ENCODE data around the gene ROR1.

The ROR1 gene

DNA sequence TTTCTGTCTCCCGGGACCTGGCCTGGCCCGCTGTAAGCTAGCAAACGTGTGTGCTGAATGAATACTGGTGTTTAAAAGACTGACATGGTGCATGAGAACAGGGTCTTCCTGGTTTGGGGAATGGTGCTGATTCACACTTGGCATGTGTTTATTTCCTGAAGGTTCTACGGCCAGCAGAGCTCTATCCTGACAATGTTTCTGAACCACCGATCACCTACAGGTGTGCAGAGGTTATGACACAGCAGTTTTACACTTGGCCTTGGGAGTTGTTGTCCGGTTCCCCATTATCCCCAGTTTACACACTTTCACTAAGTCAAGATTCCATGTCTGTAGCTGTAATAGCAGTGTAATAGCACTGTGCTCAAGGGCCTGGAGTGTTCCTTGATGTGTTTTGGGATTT is 127.3 kb downstream of the ROR1 start:
- Histone ChIP-seq H2AFZ (ENCODE audit: low read length) (no peak overlapping the region), H3K36me3 (replicated peaks; ENCODE audit: insufficient read depth, low read length) (no peaks in the 10 kb centered on the region), H3K4me1 (ENCODE audit: low read length) (no peaks in the 10 kb centered on the region), H3K9ac (ENCODE audit: low read length) (no peak overlapping the region), H3K9me2 (replicated peaks; ENCODE audit: insufficient read depth, low read length) (no peaks in the 10 kb centered on the region), H3K4me3 (ENCODE audit: low read length) (no peak overlapping the region), H3F3A (ENCODE audit: insufficient read depth, low read length) (no peaks in the 10 kb centered on the region), H3K9me3 (replicated peaks; ENCODE audit: insufficient read depth, low read length) (no peaks in the 10 kb centered on the region), H3K27ac (ENCODE audit: low read length) (no peak overlapping the region), H3K79me2 (ENCODE audit: low read length) (no peaks in the 10 kb centered on the region), H3K27me3 (replicated peaks; ENCODE audit: insufficient read depth, low read length) (no peaks in the 10 kb centered on the region), H3K4me2 (ENCODE audit: low read depth, low read length) (no peak overlapping the region), H4K20me1 (ENCODE audit: insufficient read depth, low read length) (no peaks in the 10 kb centered on the region)
- TF ChIP-seq, protein P1, sequence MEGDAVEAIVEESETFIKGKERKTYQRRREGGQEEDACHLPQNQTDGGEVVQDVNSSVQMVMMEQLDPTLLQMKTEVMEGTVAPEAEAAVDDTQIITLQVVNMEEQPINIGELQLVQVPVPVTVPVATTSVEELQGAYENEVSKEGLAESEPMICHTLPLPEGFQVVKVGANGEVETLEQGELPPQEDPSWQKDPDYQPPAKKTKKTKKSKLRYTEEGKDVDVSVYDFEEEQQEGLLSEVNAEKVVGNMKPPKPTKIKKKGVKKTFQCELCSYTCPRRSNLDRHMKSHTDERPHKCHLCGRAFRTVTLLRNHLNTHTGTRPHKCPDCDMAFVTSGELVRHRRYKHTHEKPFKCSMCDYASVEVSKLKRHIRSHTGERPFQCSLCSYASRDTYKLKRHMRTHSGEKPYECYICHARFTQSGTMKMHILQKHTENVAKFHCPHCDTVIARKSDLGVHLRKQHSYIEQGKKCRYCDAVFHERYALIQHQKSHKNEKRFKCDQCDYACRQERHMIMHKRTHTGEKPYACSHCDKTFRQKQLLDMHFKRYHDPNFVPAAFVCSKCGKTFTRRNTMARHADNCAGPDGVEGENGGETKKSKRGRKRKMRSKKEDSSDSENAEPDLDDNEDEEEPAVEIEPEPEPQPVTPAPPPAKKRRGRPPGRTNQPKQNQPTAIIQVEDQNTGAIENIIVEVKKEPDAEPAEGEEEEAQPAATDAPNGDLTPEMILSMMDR (IDR thresholded peaks at IDR 0.05; ENCODE audit: low read length): no peak
- no peak for TF ChIP-seq EZH2 (optimal IDR thresholded peaks at IDR 0.05; ENCODE audit: low read depth, low read length)
- TF ChIP-seq EZH2phosphoT487 (IDR thresholded peaks at IDR 0.05; ENCODE audit: low read length): no peak
- DNase-seq: no peak

DNA sequence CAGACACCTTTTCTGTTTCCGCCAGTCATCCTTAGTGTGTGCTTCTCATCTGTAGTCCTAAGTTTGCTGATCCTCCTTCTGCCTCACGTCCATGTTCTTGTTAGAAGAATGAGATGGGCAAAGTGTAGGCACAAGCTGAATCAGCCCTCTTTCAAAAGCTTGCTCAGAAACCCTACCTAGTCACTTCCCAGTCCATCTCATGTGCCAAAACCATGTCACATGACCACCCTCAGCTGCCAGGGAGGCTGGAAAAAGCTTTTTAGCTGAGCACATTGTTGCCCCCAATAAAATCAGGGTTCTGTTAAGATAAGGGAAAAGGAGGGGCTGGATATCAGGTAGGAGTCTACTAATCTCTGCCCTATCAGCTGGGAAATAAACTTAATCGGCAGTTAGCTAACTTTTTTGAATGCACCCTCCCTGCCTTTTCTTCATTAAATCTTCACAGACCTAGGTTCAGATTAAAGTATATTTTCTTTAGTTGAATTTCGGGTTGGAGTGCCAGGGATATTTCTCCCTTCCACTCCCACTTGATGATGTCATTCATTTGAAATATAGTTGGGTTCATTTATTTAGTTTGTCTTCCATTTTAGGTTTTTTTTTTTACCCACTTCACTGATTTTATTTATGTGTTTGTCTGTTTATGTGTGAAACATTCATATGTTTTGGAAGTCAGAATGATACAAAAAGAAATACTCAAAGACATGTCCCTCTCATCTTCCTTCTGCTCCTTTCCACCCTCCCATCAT is 129.2 kb downstream of the ROR1 start:
- Histone ChIP-seq H3K27ac (ENCODE audit: low read length) (no peak overlapping the region), H3K4me3 (ENCODE audit: low read length) (no peak overlapping the region), H3K4me2 (ENCODE audit: low read depth, low read length) (no peak overlapping the region), H3K36me3 (replicated peaks; ENCODE audit: insufficient read depth, low read length) (no peaks in the 10 kb centered on the region), H3F3A (ENCODE audit: insufficient read depth, low read length) (no peaks in the 10 kb centered on the region), H3K27me3 (replicated peaks; ENCODE audit: insufficient read depth, low read length) (no peaks in the 10 kb centered on the region), H4K20me1 (ENCODE audit: insufficient read depth, low read length) (no peaks in the 10 kb centered on the region), H3K9me2 (replicated peaks; ENCODE audit: insufficient read depth, low read length) (no peaks in the 10 kb centered on the region), H2AFZ (ENCODE audit: low read length) (no peak overlapping the region), H3K9ac (ENCODE audit: low read length) (no peak overlapping the region), H3K4me1 (ENCODE audit: low read length) (no peaks in the 10 kb centered on the region), H3K79me2 (ENCODE audit: low read length) (no peaks in the 10 kb centered on the region), H3K9me3 (replicated peaks; ENCODE audit: insufficient read depth, low read length) (no peaks in the 10 kb centered on the region)
- TF ChIP-seq EZH2 (optimal IDR thresholded peaks at IDR 0.05; ENCODE audit: low read depth, low read length): no peak
- TF ChIP-seq, protein P1 (IDR thresholded peaks at IDR 0.05; ENCODE audit: low read length): no peak
- no peak for TF ChIP-seq EZH2phosphoT487 (IDR thresholded peaks at IDR 0.05; ENCODE audit: low read length)
- DNase-seq: no peak

- H3K79me2 ChIP-seq (ENCODE audit: low read length): no peaks in the 10 kb centered on the region
Observed at GRCh38 chr1:63903947-63904610, 130.3 kb downstream of the ROR1 start.

More at GRCh38 chr1:63903947-63904610, 130.3 kb downstream of the ROR1 start:
- DNase-seq: no peak
- TF ChIP-seq EZH2 (optimal IDR thresholded peaks at IDR 0.05; ENCODE audit: low read depth, low read length) (no peak), EZH2phosphoT487 (IDR thresholded peaks at IDR 0.05; ENCODE audit: low read length) (no peak)
- TF ChIP-seq, protein P1 (IDR thresholded peaks at IDR 0.05; ENCODE audit: low read length): no peak
- no peaks in the 10 kb centered on the region for H3K9me2 ChIP-seq (replicated peaks; ENCODE audit: insufficient read depth, low read length)
- no peak overlapping the region for H3K4me3 ChIP-seq (ENCODE audit: low read length)
- H3K9me3 ChIP-seq (replicated peaks; ENCODE audit: insufficient read depth, low read length): no peaks in the 10 kb centered on the region
- H4K20me1 ChIP-seq (ENCODE audit: insufficient read depth, low read length): no peaks in the 10 kb centered on the region
- H3K27me3 ChIP-seq (replicated peaks; ENCODE audit: insufficient read depth, low read length): no peaks in the 10 kb centered on the region
- H3K4me1 ChIP-seq (ENCODE audit: low read length): no peaks in the 10 kb centered on the region
- H3K36me3 ChIP-seq (replicated peaks; ENCODE audit: insufficient read depth, low read length): no peaks in the 10 kb centered on the region
- no peak overlapping the region for H2AFZ ChIP-seq (ENCODE audit: low read length)
- H3K9ac ChIP-seq (ENCODE audit: low read length): no peak overlapping the region
- no peaks in the 10 kb centered on the region for H3F3A ChIP-seq (ENCODE audit: insufficient read depth, low read length)
- no peak overlapping the region for H3K27ac ChIP-seq (ENCODE audit: low read length)
- H3K4me2 ChIP-seq (ENCODE audit: low read depth, low read length): no peak overlapping the region
